Activated naive CD4-positive, alpha-beta T cell treated with anti-CD3 and anti-CD28 coated beads, Interleukin-2, amount 50 U/mL, for 24 hours (primary cell): Measurements from ENCODE around the gene PFKFB4.

Source experiments
- H3K27ac Mint-ChIP-seq: one replicate; pipeline ENCODE4 v1.8.0; 2021; ENCODE audit warnings: mild to moderate bottlenecking, mixed read lengths
- H3K27me3 Mint-ChIP-seq: one replicate; pipeline ENCODE4 v1.8.0; 2021; ENCODE audit warnings: mixed read lengths
- H3K36me3 Mint-ChIP-seq: one replicate; pipeline ENCODE4 v1.8.0; 2021; ENCODE audit warnings: mixed read lengths
- H3K4me1 Mint-ChIP-seq: one replicate; pipeline ENCODE4 v1.8.0; 2021; ENCODE audit warnings: mixed read lengths
- H3K4me3 Mint-ChIP-seq: one replicate; pipeline ENCODE4 v1.8.0; 2021; ENCODE audit warnings: mild to moderate bottlenecking, mixed read lengths
- H3K9me3 Mint-ChIP-seq: one replicate; pipeline ENCODE4 v1.8.0; 2021; ENCODE audit warnings: mixed read lengths

PFKFB4 gene

DNA sequence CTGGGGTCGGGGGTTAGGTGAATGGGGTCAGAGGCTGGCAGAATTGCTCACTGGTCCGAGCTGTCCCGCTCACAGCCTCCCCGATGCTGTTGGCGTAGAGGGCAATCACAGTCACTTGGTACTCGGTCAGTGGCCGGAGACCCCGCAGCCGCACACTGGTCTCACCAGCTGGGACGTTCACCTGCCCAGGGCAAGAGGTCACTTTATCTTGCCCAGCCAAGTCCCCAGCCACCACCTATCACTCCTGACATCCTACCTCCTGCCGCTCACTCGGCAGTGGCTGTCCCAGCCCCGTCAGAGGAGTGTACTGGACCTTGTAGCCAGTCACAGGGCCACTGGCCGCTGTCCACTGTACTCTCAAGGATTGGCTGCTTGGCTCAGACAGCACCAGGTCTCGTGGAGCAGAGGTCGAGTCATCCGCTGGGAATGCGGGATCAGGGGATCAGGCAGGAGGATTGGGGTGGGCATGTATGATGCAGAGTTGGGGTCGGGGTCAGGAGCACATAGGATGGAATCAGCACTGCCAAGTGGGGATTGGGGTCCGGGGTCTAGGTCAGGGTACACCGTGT lies 36.0 kb upstream of the PFKFB4 start:
- Mint-ChIP-seq H3K27me3 (peaks cover 15% of the 10 kb centered on the region), H3K4me3 (no peak overlapping the region), H3K9me3 (no peaks in the 10 kb centered on the region), H3K4me1 (no peaks in the 10 kb centered on the region), H3K36me3 (no peaks in the 10 kb centered on the region), H3K27ac (no peak overlapping the region)

DNA sequence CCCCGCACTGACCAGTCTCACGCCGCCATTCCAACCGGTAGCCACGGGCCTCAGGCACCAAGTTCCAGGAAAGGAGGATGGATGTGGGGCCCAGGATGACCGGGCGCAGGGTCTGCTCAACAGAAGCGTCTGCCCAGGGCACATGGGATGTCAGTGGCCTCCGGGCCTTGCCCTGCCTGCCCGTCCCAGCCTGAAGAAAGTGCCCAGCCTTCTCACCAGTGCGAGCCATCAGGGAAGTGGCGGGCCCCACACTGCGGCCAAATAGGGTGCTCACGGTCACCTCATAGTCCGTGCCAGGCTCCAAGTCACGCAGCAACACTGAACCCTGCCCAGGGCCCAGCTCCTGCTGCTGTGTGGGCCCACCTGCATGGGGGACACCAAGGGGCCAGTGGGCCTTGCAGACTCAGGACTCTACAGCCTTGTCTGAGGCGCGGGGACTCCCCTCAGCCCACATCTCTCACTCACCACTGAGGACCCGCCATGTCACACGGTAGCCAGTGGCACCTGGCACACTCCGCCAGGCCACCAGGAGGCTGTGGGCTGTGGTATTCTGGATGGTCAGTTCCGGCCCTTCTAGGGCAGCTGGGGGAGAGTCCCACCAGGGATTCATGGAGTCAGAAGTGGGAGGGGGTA lies 35.4 kb upstream of the PFKFB4 start:
- Mint-ChIP-seq H3K4me1 (no peaks in the 10 kb centered on the region), H3K27ac (no peak overlapping the region), H3K36me3 (no peaks in the 10 kb centered on the region), H3K27me3 (peaks cover 17% of the 10 kb centered on the region), H3K9me3 (no peaks in the 10 kb centered on the region), H3K4me3 (no peak overlapping the region)

DNA sequence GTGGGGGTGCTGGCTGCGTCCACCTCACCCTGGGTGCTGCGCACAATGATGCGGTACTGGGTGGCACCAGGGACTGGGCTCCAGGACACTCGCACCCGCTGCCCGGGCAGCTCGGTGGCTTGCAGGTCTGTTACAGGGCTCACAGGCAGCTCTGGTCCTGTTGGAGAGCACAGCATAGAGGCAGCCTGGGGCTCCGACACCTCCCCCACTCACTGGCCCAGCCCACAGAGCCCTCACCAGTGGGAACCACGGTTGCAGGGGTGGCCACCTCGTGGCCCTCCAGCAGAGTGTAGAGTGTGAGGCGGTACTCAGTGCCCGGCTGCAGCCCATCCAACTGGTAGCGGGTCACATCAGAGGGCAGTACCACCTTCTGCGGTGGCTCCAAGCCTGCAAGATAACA lies 34.8 kb upstream of the PFKFB4 start:
- Mint-ChIP-seq H3K36me3 (no peaks in the 10 kb centered on the region), H3K27ac (no peak overlapping the region), H3K9me3 (no peaks in the 10 kb centered on the region)

DNA sequence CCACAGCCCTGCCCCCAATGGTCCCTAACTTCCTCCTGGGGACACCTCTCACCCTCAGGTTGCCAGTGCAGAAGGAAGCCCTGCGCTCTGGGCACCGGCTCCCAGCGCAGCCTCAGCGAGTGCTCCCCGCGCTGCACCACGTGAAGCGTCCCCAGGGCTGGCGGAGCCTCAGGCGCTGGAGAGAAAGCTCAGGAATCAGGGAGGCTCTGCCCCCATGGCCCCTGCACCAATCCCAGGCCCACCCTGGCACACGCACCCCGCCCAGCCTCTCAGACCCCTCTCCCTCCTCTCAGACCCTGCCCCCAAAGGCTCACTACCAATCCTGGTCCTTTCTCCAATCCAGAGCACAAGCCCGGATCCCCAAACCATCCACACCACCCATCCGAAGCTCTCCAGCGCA lies 31.6 kb upstream of the PFKFB4 start:
- Mint-ChIP-seq H3K4me1 (no peaks in the 10 kb centered on the region), H3K27ac (peak overlapping the region; percentile 59), H3K4me3 (no peak overlapping the region), H3K9me3 (no peaks in the 10 kb centered on the region), H3K36me3 (no peaks in the 10 kb centered on the region), H3K27me3 (peaks cover 14% of the 10 kb centered on the region)

More for the DNA sequence above, 34.8 kb upstream of the PFKFB4 start:
- no peak overlapping the region for H3K4me3 Mint-ChIP-seq
- H3K27me3 Mint-ChIP-seq = peaks cover 17% of the 10 kb centered on the region
- H3K4me1 Mint-ChIP-seq = no peaks in the 10 kb centered on the region

DNA sequence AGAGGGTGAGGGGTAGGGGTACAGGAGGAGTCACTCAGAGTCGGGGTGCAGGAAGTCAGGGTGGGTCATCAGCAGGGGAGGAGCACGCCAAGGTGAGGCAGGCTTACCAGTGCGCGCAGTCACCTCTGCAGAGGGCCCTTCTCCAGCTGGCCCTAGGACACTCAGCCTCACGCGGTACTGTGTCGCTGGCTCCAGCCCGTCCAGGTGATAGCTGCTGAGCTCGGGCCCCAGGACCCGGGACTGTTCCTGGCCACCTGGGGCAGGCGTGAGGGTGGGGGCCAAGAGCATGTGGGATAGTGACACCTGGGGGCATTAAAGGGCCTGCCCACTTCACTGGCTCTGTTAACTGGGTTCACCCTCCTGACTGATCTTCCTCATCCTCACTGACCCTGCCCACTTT lies 31.1 kb upstream of the PFKFB4 start:
- H3K27ac Mint-ChIP-seq = peak overlapping the region; percentile 59
- no peaks in the 10 kb centered on the region for H3K4me1 Mint-ChIP-seq
- peaks cover 13% of the 10 kb centered on the region for H3K27me3 Mint-ChIP-seq
- peak overlapping the region; percentile 19 for H3K4me3 Mint-ChIP-seq
- H3K36me3 Mint-ChIP-seq = no peaks in the 10 kb centered on the region
- H3K9me3 Mint-ChIP-seq = no peaks in the 10 kb centered on the region

DNA sequence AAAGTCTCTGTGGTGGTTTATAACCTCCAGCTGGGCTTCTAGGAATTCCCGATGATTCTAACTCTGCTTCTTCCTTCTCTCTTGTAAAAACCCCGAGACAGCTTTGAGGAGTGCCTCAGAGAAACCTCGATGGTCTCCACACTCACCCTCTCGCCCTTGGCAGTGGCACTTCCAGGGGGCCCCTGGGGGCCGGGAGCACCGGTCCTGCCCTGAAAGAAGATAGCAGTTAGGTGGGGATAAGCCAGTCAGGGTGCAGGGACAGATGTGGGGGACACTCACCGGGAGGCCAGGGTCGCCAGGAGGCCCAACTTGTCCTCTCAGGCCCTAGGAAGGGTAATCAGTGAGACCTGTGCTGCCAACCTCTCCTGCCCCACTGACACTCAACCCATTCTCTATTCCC lies 28.8 kb upstream of the PFKFB4 start:
- H3K9me3 Mint-ChIP-seq = no peaks in the 10 kb centered on the region
- no peak overlapping the region for H3K4me3 Mint-ChIP-seq
- H3K27me3 Mint-ChIP-seq = peaks cover 10% of the 10 kb centered on the region
- H3K36me3 Mint-ChIP-seq = no peaks in the 10 kb centered on the region
- H3K27ac Mint-ChIP-seq = no peak overlapping the region
- no peaks in the 10 kb centered on the region for H3K4me1 Mint-ChIP-seq

DNA sequence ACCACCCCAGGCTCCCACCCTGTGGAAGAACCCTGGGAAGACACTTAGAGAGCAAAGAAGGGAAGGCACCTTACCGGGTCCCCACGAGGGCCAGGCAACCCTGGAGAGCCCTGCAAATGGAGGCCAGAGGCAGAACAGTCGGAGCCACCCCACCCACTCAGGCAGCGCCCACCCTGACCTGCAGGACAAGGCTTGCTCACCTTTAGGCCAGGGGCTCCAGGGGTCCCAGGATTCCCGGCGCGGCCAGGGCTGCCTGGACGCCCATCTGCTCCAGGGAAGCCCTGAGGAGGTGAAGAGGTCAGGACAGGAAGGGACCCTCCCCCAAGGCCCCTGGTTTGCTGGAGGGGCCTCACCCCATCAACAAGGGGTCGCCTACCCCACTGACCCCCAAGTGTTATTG lies 28.2 kb upstream of the PFKFB4 start:
- Mint-ChIP-seq H3K36me3 (no peaks in the 10 kb centered on the region), H3K27me3 (peaks cover 10% of the 10 kb centered on the region), H3K4me1 (no peaks in the 10 kb centered on the region), H3K9me3 (no peaks in the 10 kb centered on the region), H3K4me3 (no peak overlapping the region), H3K27ac (no peak overlapping the region)

DNA sequence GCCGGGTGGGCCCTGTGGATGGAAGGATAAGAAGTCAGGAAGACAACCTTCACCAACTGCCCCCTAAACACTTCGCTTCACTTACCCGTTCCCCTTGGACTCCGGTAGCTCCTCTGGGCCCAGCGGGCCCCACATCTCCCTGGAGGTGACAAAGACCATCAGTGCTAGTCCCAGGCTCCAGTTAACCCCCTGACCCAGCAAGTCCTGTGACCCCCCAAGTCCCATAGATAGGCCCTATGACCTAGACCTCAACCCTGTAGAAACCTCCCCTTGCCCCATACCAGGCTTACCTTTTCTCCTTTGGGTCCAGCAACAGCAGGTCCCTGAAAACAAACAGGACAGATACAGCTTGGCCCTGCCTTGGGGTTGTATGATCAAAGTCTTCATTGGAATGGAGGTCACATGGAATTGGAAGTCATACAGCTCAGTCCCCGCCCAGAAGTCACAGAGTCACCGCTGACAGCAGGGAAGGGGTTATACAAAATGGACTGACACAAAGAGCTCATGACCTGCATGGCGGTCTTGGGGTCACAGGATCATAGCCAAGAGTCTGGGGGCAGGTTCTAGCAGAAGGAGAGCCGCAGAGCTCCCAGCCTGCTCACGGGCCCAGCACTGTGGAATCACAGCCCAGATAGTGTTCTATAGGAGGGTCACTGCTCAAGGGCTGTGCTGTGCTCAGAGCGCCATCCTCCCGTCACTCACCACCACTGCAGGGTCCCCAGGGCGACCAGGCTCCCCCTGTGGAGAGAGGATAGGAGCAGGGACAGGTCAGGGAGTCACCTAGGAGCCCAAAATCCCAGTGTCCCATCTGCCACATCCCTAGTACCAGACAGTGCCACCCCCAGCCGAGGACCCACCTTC lies 25.2 kb upstream of the PFKFB4 start:
- H3K9me3 Mint-ChIP-seq = no peaks in the 10 kb centered on the region
- no peaks in the 10 kb centered on the region for H3K27me3 Mint-ChIP-seq
- H3K36me3 Mint-ChIP-seq = no peaks in the 10 kb centered on the region
- no peak overlapping the region for H3K27ac Mint-ChIP-seq
- no peaks in the 10 kb centered on the region for H3K4me1 Mint-ChIP-seq
- H3K4me3 Mint-ChIP-seq = no peak overlapping the region

DNA sequence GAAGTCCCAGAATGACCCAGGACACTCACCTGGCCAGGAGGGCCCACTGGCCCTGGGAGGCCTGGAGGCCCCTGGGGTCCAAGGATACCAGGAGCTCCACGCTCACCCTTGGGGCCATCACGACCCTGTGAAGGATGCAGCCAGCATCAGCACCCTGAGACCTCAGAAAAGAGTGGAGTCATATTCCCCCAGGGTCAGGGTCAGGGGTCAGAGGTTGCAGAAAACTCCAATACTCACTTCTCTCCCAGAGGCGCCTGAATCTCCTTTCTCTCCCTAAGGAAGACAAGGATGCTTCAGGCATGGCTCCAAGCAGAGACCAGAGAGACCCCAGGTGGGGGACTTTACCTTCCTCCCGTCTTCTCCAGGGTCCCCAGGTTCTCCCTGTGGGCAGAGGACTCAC lies 20.0 kb upstream of the PFKFB4 start:
- Mint-ChIP-seq H3K27me3 (no peaks in the 10 kb centered on the region), H3K9me3 (no peaks in the 10 kb centered on the region), H3K4me1 (no peaks in the 10 kb centered on the region), H3K4me3 (no peak overlapping the region), H3K27ac (no peak overlapping the region), H3K36me3 (no peaks in the 10 kb centered on the region)

DNA sequence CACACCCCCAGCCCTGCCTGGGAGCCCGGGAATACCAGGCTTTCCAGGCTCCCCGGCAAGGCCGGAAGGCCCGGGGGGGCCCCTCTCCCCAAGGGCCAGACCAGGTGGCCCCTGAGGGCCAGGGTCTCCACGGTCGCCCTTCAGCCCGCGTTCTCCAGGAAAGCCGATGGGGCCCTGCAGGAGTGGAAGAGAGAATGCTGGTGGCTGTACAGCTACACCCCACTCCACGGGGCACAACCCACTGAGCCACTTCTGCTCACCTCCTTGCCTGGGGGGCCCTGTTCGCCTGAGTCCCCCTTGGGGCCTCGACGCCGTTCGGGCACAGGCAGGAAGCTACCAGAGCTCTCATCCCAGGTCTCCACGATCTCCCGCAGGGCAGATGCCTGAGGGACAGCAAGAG lies 18.8 kb upstream of the PFKFB4 start:
- Mint-ChIP-seq H3K36me3 (no peaks in the 10 kb centered on the region), H3K4me3 (no peak overlapping the region), H3K27me3 (no peaks in the 10 kb centered on the region), H3K9me3 (no peaks in the 10 kb centered on the region), H3K4me1 (no peaks in the 10 kb centered on the region), H3K27ac (no peak overlapping the region)

DNA sequence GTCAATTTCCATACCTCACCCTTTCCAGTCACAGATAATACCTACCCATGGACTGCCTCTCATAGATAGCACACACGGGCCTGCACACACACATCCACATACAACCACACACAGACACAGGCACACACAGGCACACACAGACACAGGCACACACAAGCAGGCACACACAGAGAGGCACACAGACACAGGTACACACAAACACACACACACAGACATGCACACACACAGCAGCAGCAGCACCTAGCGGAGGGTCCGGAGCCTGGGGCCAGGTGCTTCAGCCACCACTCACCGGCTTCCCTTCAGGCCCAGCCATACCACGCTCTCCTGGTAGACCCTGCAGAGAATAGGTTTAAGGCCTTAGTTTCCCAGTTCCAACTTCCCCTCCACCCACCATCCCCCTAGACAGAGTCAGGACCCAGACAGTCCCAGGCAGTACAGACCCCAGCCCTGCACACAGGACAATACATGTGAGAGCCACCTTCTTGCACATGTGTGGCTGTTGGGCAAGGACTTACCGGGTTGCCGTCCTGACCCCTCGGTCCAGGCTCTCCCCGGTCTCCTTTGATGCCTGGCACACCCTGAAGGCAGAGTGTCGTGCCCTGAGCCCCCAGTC lies 17.5 kb upstream of the PFKFB4 start:
- no peaks in the 10 kb centered on the region for H3K27me3 Mint-ChIP-seq
- no peak overlapping the region for H3K27ac Mint-ChIP-seq
- no peak overlapping the region for H3K4me3 Mint-ChIP-seq
- no peaks in the 10 kb centered on the region for H3K9me3 Mint-ChIP-seq
- H3K4me1 Mint-ChIP-seq = no peaks in the 10 kb centered on the region
- H3K36me3 Mint-ChIP-seq = no peaks in the 10 kb centered on the region

DNA sequence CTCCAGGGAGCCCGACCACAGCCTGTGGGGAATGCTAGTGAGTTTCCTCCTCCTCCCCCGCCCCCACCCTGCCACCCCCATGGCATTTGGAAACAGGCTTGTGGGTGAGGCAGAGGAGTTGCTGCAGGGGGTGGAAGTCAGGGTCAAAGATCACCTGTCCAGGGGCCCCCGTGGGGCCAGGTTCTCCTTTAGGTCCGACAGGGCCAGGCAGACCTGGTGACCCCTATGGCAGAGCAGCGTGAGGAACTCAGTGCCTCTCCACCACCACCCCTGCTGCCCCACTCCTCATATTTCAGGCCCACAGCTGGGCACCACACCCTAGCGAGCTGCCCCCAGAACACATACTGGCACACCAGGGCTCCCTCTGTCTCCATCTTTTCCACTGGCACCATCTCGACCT lies 15.9 kb upstream of the PFKFB4 start:
- Mint-ChIP-seq H3K4me1 (no peaks in the 10 kb centered on the region), H3K36me3 (no peaks in the 10 kb centered on the region), H3K4me3 (no peak overlapping the region), H3K9me3 (no peaks in the 10 kb centered on the region), H3K27me3 (no peaks in the 10 kb centered on the region), H3K27ac (no peak overlapping the region)

DNA sequence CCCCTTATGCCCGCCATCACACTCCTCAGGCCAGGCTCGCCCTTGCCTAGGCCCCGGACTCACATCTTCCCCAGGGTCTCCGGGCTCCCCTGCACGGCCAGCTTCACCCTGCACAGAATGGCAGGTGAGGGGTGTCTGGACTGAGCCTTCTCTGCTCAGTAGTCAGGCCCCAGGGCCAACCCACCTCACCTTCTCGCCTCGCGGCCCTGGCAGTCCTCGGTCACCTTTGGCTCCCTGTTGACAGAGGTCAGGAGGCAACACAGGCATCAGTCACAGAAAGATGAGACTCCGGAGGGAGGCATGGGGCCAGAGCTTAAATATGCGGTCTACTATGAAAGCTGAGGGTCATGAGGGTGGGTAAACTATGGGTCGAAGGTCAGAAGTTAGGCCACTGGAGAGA lies 15.3 kb upstream of the PFKFB4 start:
- H3K27ac Mint-ChIP-seq = no peak overlapping the region
- H3K4me1 Mint-ChIP-seq = no peaks in the 10 kb centered on the region
- no peaks in the 10 kb centered on the region for H3K27me3 Mint-ChIP-seq
- H3K36me3 Mint-ChIP-seq = no peaks in the 10 kb centered on the region
- H3K9me3 Mint-ChIP-seq = no peaks in the 10 kb centered on the region
- H3K4me3 Mint-ChIP-seq = no peak overlapping the region

DNA sequence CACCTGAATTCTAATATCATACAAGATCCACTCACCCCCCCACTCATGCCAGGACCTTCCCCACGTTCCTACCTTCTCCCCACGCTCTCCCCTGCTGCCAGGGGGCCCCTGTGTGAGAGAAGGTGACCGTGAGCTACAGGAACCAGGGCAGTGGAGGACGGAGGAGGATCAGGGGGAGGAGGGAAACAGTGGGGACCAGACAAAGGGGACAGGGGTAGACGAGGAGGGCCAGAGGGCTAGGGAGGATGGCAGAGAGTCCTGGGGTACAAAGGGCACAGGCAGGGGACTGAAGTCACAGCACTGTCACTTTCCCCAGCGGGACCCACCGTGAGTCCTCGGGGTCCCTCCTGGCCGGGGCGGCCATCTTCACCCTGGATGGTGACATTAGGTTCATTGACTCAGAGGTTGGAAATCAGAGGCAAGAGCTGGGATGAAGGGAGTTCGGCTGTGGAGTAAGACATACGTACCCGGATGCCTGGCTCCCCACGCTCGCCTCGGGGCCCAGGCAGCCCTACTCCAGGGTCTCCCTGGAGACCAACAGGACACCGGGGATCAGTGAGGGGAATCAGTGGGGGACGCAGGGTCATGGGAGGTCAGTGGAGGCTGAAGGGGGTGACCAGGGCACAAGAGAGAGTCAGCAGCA lies 13.3 kb upstream of the PFKFB4 start:
- Mint-ChIP-seq H3K36me3 (no peaks in the 10 kb centered on the region), H3K4me1 (no peaks in the 10 kb centered on the region), H3K9me3 (no peaks in the 10 kb centered on the region), H3K27me3 (no peaks in the 10 kb centered on the region), H3K27ac (no peak overlapping the region), H3K4me3 (no peak overlapping the region)

DNA sequence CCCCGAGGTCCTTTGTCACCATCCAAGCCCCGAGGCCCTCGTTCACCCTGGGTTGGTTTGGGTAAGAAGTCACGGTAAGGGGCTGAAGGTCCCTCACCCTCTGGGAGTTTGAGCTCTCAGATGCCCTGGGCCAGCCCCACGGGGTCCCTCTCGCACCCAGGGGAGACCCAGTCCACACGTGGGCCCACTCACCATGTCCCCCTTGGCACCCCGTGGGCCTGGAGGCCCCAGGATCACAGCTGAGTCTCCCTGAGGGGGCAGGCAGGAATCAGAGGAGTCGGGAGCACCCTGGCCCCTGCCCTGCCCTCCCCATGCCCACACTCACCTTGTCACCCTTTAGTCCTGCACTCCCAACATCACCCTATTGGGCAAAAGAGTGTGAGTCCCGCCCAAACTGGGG lies 12.8 kb upstream of the PFKFB4 start:
- Mint-ChIP-seq H3K27me3 (no peaks in the 10 kb centered on the region), H3K27ac (no peak overlapping the region)

DNA sequence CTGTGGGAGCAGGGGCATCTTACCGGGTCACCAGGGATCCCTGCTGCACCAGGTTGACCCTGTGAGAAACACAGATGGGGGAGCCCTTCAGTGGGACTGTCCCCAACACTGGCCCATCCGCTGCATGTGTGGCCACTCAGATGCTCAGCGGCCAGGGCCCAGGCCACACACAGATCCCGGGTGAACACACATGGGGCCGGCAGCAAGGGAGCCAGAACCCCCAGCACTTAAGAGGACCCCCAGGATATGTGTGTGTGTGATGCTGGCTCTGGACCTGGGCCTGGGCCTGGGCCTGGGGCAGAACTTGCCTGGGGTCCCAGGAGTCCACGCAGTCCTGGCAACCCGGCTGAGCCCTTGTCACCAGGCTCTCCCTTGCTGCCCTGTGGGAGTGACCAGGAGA lies 11.9 kb upstream of the PFKFB4 start:
- H3K36me3 Mint-ChIP-seq = no peaks in the 10 kb centered on the region
- H3K27me3 Mint-ChIP-seq = no peaks in the 10 kb centered on the region
- H3K4me3 Mint-ChIP-seq = no peak overlapping the region
- no peaks in the 10 kb centered on the region for H3K9me3 Mint-ChIP-seq
- no peaks in the 10 kb centered on the region for H3K4me1 Mint-ChIP-seq
- no peak overlapping the region for H3K27ac Mint-ChIP-seq

More for the DNA sequence above, 12.8 kb upstream of the PFKFB4 start:
- Mint-ChIP-seq H3K4me1 (no peaks in the 10 kb centered on the region), H3K9me3 (no peaks in the 10 kb centered on the region), H3K4me3 (no peak overlapping the region), H3K36me3 (no peaks in the 10 kb centered on the region)
